IgD-negative memory B cell (primary cell): ENCODE data around the gene UBE2E1. TPM values are rescaled to one million over a fixed set of nuclear protein-coding genes. Genes with fewer than 3 reads are reported as not detected.
"Not testable (repeated sequence)": the region's sequence is repeated elsewhere in the genome, so short reads cannot be mapped to it uniquely, and the experiment has no call there.

Source experiments
- H3K27ac Mint-ChIP-seq, 3 donors: one replicate each; pipeline ENCODE4 v1.8.0; 2020 to 2022; ENCODE audit warnings: mild to moderate bottlenecking in 3 of 3, mixed read lengths in 3 of 3, moderate library complexity in 1 of 3
- H3K27me3 Mint-ChIP-seq: one replicate; pipeline ENCODE4 v1.8.0; 2021; ENCODE audit warnings: mixed read lengths
- H3K36me3 Mint-ChIP-seq: one replicate; pipeline ENCODE4 v1.8.0; 2020; ENCODE audit warnings: mild to moderate bottlenecking, mixed read lengths
- H3K4me1 Mint-ChIP-seq, 3 donors: one replicate each; pipeline ENCODE4 v1.8.0; 2020 to 2022; ENCODE audit warnings: mixed read lengths in 3 of 3, mild to moderate bottlenecking in 1 of 3
- H3K4me3 Mint-ChIP-seq, 4 donors: one replicate each; pipeline ENCODE4 v1.8.0; 2020 to 2022; ENCODE audit warnings: mild to moderate bottlenecking in 4 of 4, mixed read lengths in 4 of 4, moderate library complexity in 3 of 4
- H3K9me3 Mint-ChIP-seq, 3 donors: one replicate each; pipeline ENCODE4 v1.8.0; 2020 to 2021; ENCODE audit warnings: mixed read lengths in 3 of 3, mild to moderate bottlenecking in 1 of 3
- polyA plus RNA-seq: library from polyadenylated mRNA; unstranded; fragments of 300-500 nt; fragmentation: Illumina TruSeq; gene quantifications from one replicate; pipeline ENCODE4 v1.2.3, GENCODE V29; 2021

UBE2E1 gene
- polyA plus RNA-seq, 1 donor from 2014 or later, result 17.0 TPM

DNA sequence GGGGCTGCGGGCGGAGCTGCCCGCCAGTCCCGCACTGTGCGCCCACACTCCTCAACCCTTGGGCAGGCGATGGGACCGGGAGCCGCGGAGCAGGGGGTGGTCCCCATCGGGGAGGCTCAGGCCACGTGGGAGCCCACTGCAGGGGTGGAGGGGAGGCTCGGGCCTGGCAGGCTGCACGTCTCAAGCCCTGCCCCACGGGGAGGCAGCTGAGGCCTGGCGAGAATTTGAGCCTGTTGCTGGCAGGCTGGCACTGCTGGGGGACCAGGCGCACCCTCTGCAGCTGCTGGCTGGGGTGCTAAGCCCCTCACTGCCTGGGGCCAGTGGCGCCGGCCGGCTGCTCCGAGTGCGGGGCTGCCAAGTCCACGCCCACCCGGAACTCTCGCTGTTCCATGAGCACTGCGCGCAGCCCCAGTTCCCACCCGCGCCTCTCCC, 76.7 kb downstream of the UBE2E1 start:
- Mint-ChIP-seq H3K4me1 (peaks cover 2 to 19% (median 13%) of the 10 kb centered on the region in 3 donors), H3K4me3 (no peak overlapping the region), H3K27ac (no peak overlapping the region), H3K9me3 (no peaks in the 10 kb centered on the region), H3K27me3 (no peaks in the 10 kb centered on the region), H3K36me3 (peaks cover 8% of the 10 kb centered on the region)

DNA sequence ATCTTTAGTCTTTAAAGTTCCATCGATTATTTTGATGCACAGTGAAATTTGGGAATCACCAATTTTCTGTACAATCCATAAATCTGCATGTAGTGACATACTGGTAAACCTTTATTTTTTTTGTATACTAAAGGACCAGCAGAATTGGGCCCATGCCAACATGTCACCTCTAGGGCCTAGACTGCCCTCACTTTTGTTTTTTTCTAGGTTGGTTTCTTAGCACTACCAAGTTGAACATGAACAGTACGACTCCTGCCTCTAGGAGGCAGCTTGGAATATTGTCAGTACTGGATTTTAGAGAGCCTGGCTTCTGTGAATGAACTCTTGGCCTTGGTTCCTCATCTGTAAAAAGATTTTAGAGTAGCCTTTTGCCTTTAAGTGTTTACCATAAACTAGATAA, 78.7 kb downstream of the UBE2E1 start:
- Mint-ChIP-seq H3K27me3 (no peaks in the 10 kb centered on the region), H3K4me3 (no peak overlapping the region), H3K9me3 (no peaks in the 10 kb centered on the region), H3K27ac (peak overlapping the region in 1 of 3 donors; percentile 23), H3K4me1 (peaks cover 2 to 12% (median 11%) of the 10 kb centered on the region in 3 donors), H3K36me3 (peaks cover 7% of the 10 kb centered on the region)

DNA sequence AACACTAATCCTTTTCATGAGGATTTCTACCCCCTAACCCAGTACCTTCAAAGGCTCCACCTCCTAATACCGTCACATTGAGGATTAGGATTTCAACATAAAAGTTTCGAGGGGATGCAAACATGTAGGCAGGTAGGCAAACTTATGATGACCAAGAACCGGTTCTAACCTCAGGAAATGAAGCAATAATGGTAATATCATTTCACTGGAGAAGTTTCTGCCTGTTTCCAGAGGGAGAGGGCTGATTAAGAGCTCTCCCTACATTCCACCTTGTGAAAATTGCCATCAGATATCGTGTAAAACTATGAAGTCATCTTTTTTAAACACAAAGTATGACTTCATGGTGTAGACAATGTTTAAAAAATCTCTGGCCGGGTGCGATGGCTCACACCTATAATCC, 79.5 kb downstream of the UBE2E1 start:
- no peaks in the 10 kb centered on the region for H3K27me3 Mint-ChIP-seq
- no peaks in the 10 kb centered on the region for H3K9me3 Mint-ChIP-seq
- H3K4me1 Mint-ChIP-seq, result peaks cover 2 to 12% (median 11%) of the 10 kb centered on the region in 3 donors
- H3K36me3 Mint-ChIP-seq, result peaks cover 7% of the 10 kb centered on the region
- no peak overlapping the region for H3K4me3 Mint-ChIP-seq
- H3K27ac Mint-ChIP-seq, result no peak overlapping the region

DNA sequence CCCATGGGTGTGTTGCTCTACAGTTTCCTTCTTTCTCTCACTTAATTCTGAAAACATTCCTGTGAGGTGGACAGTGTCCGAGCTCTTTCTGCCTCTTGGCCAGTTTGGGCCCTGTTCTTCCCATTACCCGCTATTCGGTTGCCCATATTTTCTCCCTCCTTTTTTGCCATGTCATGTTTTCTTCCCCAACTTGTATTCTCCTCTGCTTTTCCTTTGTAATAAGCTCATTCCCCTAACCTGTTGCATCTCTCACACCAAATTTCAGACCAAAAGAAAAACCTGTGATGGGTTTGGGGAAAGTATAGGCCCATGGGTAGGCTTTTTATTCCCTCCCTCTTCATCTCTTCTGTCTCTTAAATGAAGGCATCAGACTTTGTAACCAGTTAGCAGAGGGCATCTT, 80.6 kb downstream of the UBE2E1 start:
- no peaks in the 10 kb centered on the region for H3K27me3 Mint-ChIP-seq
- peaks cover 0 to 11% (median 11%) of the 10 kb centered on the region in 3 donors for H3K4me1 Mint-ChIP-seq
- no peak overlapping the region for H3K4me3 Mint-ChIP-seq
- H3K9me3 Mint-ChIP-seq, result no peaks in the 10 kb centered on the region
- peaks cover 6% of the 10 kb centered on the region for H3K36me3 Mint-ChIP-seq
- no peak overlapping the region for H3K27ac Mint-ChIP-seq

DNA sequence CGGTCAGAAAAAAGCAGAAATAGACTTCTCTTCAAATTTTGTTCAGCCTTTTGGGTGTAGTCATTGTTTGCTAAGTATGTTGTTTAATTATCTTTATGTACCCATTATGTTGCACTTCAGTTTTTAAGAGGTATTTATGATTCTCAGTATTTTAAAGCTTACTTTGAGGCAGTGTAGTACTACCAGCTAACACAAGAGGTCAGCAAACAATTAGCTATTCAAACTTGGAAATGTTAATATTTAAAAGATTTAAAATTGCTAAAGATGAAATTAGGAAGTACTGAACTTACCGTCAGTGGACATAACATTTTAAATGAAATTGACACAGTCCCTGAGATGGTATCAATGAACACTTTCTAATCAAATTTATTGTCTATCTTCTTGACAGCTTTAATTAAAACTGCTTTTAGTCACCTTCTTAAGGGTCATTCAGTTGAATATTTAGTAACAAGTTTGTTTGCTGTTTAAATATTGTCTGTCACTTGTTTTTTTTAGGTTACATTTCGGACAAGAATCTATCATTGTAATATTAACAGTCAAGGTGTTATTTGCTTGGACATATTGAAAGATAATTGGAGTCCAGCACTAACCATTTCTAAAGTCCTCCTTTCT, 83.0 kb downstream of the UBE2E1 start:
- Mint-ChIP-seq H3K36me3 (no peaks in the 10 kb centered on the region), H3K4me1 (peaks cover 2 to 21% (median 10%) of the 10 kb centered on the region in 3 donors), H3K27ac (peak overlapping the region in 1 of 3 donors; percentile 20), H3K9me3 (no peaks in the 10 kb centered on the region), H3K4me3 (no peak overlapping the region), H3K27me3 (no peaks in the 10 kb centered on the region)

DNA sequence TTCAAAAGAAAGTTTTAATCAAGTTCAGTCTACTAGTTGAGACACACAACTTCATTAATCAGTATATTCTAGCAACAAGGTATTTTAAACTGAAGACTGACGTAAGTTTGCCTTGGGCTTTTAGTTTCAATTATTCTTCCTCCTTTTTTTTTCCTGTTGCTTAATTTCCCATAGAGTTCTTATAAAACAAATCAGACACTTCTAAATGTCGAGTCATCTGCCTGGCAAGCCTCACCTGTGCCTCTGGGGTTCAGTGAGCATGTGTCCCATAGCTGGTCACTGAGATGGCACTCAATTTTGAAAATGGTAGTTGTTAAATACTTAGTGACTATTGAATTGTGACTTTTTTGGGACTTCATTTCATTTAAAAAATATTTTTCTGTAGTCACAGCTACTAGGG, 83.6 kb downstream of the UBE2E1 start:
- Mint-ChIP-seq H3K27ac (no peak overlapping the region), H3K9me3 (no peaks in the 10 kb centered on the region), H3K36me3 (no peaks in the 10 kb centered on the region), H3K4me1 (peaks cover 2 to 21% (median 10%) of the 10 kb centered on the region in 3 donors), H3K4me3 (no peak overlapping the region), H3K27me3 (no peaks in the 10 kb centered on the region)

DNA sequence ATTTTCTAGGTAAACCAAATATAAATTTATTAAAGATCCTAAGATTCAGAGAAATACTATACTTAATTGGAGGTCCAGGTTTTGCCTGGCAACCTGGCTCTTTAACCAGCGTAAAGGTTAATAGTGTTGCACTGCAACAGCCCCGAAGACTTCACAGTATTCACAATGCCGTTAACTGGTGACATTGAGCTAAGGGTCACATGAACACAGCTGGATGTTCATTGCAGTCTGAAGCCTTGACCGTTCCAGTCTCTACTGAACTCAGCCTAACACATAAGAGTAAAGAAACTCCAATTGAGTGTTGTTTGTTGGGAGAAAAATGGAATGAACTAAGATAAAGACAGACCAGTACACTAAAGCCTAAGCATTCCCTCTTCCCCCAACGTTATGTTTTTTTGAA, 84.2 kb downstream of the UBE2E1 start:
- no peaks in the 10 kb centered on the region for H3K27me3 Mint-ChIP-seq
- peaks cover 2 to 21% (median 8%) of the 10 kb centered on the region in 3 donors for H3K4me1 Mint-ChIP-seq
- no peaks in the 10 kb centered on the region for H3K36me3 Mint-ChIP-seq
- H3K9me3 Mint-ChIP-seq, result no peaks in the 10 kb centered on the region
- no peak overlapping the region for H3K4me3 Mint-ChIP-seq
- H3K27ac Mint-ChIP-seq, result no peak overlapping the region

DNA sequence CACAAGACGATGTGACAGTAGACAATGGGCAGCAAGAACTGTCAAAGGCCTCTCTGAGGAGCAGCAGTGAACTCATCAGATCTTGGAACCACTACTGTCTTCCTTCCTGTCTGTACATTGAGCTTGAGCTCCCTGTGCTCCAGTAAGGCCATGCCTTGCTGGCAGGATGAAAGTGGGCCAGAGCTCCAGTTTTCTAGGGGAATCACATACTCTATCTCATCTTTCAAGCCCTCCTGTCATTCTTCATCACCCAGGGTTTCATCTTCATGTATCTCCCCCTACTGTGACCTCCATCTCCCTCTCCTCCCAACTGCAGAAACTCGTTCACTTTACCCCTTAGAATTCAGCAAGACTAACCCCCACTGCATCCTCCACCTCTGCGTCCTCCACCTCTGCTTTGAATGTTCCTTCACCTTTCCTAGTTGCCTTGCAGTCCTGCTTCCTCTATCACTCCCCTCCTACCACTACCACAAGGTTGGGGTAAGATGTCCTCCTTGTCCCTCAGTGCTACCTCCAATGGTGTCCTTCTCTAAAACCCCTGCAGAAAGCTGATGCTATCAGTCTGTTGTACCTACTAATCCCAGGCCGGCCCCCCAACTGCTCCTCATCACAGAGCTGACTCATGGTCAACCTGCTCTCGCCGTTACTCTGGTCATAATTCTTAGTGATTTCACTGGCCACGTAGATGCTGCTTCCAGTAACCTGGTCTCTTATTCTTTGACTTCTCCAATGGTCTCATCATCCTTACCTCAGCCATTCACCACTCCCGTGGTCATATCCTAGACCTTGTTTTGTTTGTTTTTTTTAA, 88.7 kb downstream of the UBE2E1 start:
- Mint-ChIP-seq H3K27me3 (no peaks in the 10 kb centered on the region), H3K36me3 (peaks cover 6% of the 10 kb centered on the region), H3K4me1 (peaks cover 2 to 10% (median 5%) of the 10 kb centered on the region in 3 donors), H3K9me3 (no peaks in the 10 kb centered on the region), H3K4me3 (no peak overlapping the region), H3K27ac (peak overlapping the region in 2 of 3 donors; percentile 17 to 32)

DNA sequence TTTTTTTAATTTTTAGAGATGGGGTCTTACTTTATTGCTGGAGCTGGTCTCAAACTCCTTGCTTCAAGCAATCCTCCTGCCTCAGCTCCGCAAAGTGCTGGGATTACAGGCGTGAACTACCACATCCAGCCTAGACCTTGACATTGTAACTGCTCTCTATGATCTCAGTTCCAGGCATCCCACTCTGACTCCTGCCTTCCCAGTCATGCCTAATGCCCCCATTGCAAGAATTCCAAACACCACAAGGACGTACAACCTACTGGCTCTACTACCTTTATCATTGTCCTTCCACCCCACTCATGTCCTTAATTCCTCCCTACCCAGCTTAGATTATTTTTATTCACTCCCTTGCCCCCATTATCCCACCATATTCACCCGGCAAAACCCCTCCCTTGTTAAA, 89.4 kb downstream of the UBE2E1 start:
- H3K4me3 Mint-ChIP-seq, result no peak overlapping the region
- peaks cover 2 to 10% (median 5%) of the 10 kb centered on the region in 3 donors for H3K4me1 Mint-ChIP-seq
- H3K36me3 Mint-ChIP-seq, result peaks cover 6% of the 10 kb centered on the region
- peak overlapping the region in 1 of 3 donors; percentile 40 for H3K27ac Mint-ChIP-seq
- H3K9me3 Mint-ChIP-seq, result no peaks in the 10 kb centered on the region
- no peaks in the 10 kb centered on the region for H3K27me3 Mint-ChIP-seq

DNA sequence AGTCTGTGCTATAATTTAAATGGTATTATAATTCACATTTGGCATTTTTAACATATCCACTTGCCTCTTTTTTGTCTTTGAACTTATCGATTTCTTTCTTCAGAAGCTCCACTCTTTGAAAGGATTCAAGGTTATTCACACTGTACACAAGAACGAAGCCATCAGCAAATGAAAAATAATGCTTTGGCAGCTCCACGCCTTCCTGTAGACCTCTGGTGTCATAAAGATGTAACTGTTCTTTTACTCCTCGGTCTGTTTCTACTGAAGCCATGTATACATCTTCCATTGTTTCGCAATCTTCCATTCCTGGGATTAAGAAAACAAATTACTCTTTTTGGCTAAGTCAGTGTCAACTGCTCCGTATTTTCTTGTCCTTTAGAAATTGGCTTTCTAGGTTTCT, 95.0 kb downstream of the UBE2E1 start:
- H3K9me3 Mint-ChIP-seq, result peaks cover 0 to 2% (median 0%) of the 10 kb centered on the region in 3 donors
- H3K27ac Mint-ChIP-seq, result peak overlapping the region in 1 of 3 donors; percentile 31
- H3K27me3 Mint-ChIP-seq, result no peaks in the 10 kb centered on the region
- H3K36me3 Mint-ChIP-seq, result peaks cover 17% of the 10 kb centered on the region
- no peaks in the 10 kb centered on the region for H3K4me1 Mint-ChIP-seq
- no peak overlapping the region for H3K4me3 Mint-ChIP-seq

DNA sequence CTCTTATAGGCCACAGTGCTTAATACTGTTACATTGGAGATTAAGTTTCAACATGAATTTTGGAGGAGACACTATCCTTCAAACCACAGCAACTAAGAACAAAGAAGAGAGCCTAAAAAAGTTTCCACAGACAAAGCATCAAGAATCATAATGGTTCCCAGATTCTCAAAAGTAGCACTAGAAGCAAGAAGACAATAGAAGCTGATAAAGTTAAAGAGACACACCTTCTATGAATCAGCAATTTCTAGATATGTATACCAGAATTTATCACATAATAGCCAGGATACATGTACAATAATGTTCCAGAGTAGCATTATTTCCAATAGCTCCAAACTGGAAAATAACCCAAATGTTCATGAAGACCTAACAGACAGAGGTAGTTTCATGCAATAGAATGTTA, 98.8 kb downstream of the UBE2E1 start:
- Mint-ChIP-seq H3K36me3 (peaks cover 11% of the 10 kb centered on the region), H3K27me3 (no peaks in the 10 kb centered on the region), H3K4me1 (no peaks in the 10 kb centered on the region), H3K9me3 (peaks cover 0 to 2% (median 0%) of the 10 kb centered on the region in 3 donors), H3K4me3 (no peak overlapping the region), H3K27ac (no peak overlapping the region)

DNA sequence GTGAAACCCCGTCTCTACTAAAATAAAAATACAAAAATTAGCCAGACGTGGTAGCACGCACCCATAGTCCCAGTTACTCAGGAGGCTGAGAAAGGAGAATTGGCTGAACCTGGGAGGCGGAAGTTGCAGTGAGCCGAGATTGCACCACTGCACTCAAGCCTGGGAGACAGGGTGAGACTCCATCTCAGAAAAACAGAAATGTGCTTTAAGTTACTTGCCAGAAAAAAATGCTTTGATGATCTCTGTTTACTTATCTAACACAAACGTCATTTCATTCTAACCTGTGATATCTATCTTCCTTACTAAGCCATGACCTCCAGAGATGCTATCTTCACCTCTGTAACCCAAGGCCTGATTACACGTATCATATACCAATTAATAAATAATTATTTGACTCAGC, 103.6 kb downstream of the UBE2E1 start:
- peaks cover 4 to 6% (median 5%) of the 10 kb centered on the region in 3 donors for H3K4me1 Mint-ChIP-seq

DNA sequence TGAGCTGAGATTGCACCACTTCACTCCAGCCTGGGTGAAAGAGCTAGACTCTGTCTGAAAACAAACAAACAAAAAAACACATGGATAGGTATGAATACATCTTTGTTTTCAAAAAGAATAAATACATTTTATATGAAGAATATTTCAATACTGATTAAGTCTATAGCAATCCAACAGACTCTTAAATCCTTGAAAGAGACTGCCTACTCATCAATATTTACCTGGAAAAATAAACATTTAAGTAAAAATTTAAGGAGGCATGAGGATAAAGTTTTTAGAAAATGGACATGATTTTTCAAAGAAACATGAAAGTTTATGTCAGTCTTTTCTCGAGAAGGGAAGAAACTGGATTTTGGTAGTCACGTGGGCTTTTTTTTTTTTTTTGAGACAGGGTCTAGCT, 105.6 kb downstream of the UBE2E1 start:
- H3K9me3 Mint-ChIP-seq, result no peaks in the 10 kb centered on the region
- peaks cover 4% of the 10 kb centered on the region for H3K36me3 Mint-ChIP-seq
- H3K27me3 Mint-ChIP-seq, result peaks cover 2% of the 10 kb centered on the region
- no peak overlapping the region for H3K27ac Mint-ChIP-seq
- H3K4me1 Mint-ChIP-seq, result peaks cover 10 to 13% (median 10%) of the 10 kb centered on the region in 3 donors
- no peak overlapping the region for H3K4me3 Mint-ChIP-seq

More for the DNA sequence above, 103.6 kb downstream of the UBE2E1 start:
- H3K9me3 Mint-ChIP-seq, result no peaks in the 10 kb centered on the region
- no peak overlapping the region for H3K27ac Mint-ChIP-seq
- H3K36me3 Mint-ChIP-seq, result peaks cover 4% of the 10 kb centered on the region
- H3K4me3 Mint-ChIP-seq, result no peak overlapping the region
- no peaks in the 10 kb centered on the region for H3K27me3 Mint-ChIP-seq

DNA sequence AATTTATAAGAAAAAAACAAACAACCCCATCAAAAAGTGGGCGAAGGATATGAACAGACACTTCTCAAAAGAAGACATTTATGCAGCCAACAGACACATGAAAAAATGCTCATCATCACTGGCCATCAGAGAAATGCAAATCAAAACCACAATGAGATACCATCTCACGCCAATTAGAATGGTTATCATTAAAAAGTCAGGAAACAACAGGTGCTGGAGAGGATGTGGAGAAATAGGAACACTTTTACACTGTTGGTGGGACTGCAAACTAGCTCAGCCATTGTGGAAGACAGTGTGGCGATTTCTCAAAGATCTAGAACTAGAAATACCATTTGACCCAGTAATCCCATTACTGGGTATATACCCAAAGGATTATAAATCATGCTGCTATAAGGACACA, 106.6 kb downstream of the UBE2E1 start:
- H3K4me3 Mint-ChIP-seq, H3K36me3 Mint-ChIP-seq, H3K9me3 Mint-ChIP-seq, H3K27me3 Mint-ChIP-seq: not testable (repeated sequence)
- peak overlapping the region in 1 of 3 donors; percentile 58 for H3K27ac Mint-ChIP-seq
- peaks cover 12 to 17% (median 13%) of the 10 kb centered on the region in 3 donors for H3K4me1 Mint-ChIP-seq

DNA sequence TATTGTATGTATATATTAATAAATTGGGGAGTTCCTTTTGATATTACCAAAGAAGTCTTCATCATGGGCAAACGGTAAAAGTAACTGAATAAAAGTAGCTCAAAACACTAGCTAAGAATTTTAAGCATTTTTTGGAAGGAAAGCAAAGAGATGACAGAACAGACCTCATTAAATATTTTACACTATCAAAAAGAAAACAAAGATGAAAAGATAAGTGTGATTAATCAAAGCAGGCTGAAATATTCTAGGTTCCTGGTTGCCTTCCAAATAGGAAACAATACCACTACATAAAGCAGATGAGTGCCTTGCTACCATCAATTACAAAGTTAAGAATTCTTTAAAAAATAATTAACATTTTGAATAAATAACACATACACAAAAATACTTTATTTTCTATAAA, 107.4 kb downstream of the UBE2E1 start:
- Mint-ChIP-seq H3K27me3 (peaks cover 2% of the 10 kb centered on the region), H3K4me1 (peaks cover 12 to 26% (median 21%) of the 10 kb centered on the region in 3 donors), H3K36me3 (peaks cover 4% of the 10 kb centered on the region), H3K9me3 (no peaks in the 10 kb centered on the region), H3K4me3 (no peak overlapping the region), H3K27ac (no peak overlapping the region)
